A549 (cell line): ENCODE results near the gene ATP1A4. TPM values are rescaled to one million over a fixed set of nuclear protein-coding genes. Genes with fewer than 3 reads are reported as not detected.
A peak's percentile ranks its signal among the peaks of the same experiment; 100 is the strongest.

Experiments used
- ATAC-seq, 2 experiments: fragments of 200-7000 bp in 1 of 2; fragments of >200 bp in 1 of 2; cut with Nextera tagmentation in 1 of 2; cut with Tn5 transposase in 1 of 2; 3 replicates each; pipeline versions ENCODE4 v1.8.0 to v1.9.1; 2018 to 2020; ENCODE audit warnings: mild to moderate bottlenecking in 1 of 2, moderate library complexity in 1 of 2
- CTCF ChIA-PET: fragments of 300-600 bp; sonication (Branson Sonifier 250); formaldehyde crosslinking; extraction: SDS; loops from one replicate; lab custom pipeline; 2021; ENCODE audit warnings: antibody characterized with exemption, inconsistent platforms; lab: Yijun Ruan, JAX
- POLR2A ChIA-PET: fragments of 350-600 bp; formaldehyde crosslinking; extraction: SDS; loops from one replicate; lab custom pipeline; 2021; ENCODE audit warnings: antibody characterized with exemption, inconsistent platforms; lab: Yijun Ruan, JAX
- DNase-seq, 2 experiments: peaks; one replicate each; pipeline versions ENCODE4 v3.0.0 to v3.0.0-alpha.2; 2011 to 2016; ENCODE audit warnings: low read depth in 1 of 2, low spot score in 1 of 2
- FAIRE-seq: peaks from 2 replicates; lab custom pipeline; 2011; peaks lifted over from hg19 to GRCh38; lab: Jason Lieb, UNC
- H3K27ac ChIP-seq, 2 experiments: fragments of >200 bp; sonication (Bioruptor Twin); formaldehyde crosslinking; 3 replicates each; pipeline ENCODE4 v1.5.1; 2016 to 2017
- H3K4me1 ChIP-seq: fragments of >200 bp; sonication (Bioruptor Twin); formaldehyde crosslinking; 3 replicates; pipeline ENCODE4 v1.6.1; 2016
- H3K4me2 ChIP-seq: fragments of >200 bp; sonication (Bioruptor Twin); formaldehyde crosslinking; 3 replicates; pipeline ENCODE4 v1.6.1; 2016
- H3K4me3 ChIP-seq: fragments of >200 bp; sonication (Bioruptor Twin); formaldehyde crosslinking; 3 replicates; pipeline ENCODE4 v1.5.1; 2016
- H3K9me3 ChIP-seq: fragments of >200 bp; sonication (Bioruptor Twin); formaldehyde crosslinking; 3 replicates; pipeline ENCODE4 v1.6.1; 2016
- BHLHE40 ChIP-seq: IDR thresholded peaks from 2 replicates; pipeline ENCODE4 v1.6.1; 2012; ENCODE audit warnings: low read depth, low read length, inconsistent platforms
- CBX2 ChIP-seq: fragments of 200-600 bp; sonication (generic); IDR thresholded peaks from 2 replicates; pipeline ENCODE4 v1.6.1; 2016; ENCODE audit warnings: low read depth, mild to moderate bottlenecking, borderline replicate concordance
- CHD2 ChIP-seq: fragments of 150-350 bp; IDR thresholded peaks from 2 replicates; pipeline ENCODE4 v1.6.1; 2014; ENCODE audit warnings: low read length; ENCODE audit not compliant: partially characterized antibody
- CHD4 ChIP-seq: fragments of 200-600 bp; sonication (generic); IDR thresholded peaks from 2 replicates; pipeline ENCODE4 v1.6.1; 2016; ENCODE audit warnings: antibody characterized with exemption, mild to moderate bottlenecking, borderline replicate concordance
- EHMT2 ChIP-seq: fragments of 200-600 bp; sonication (generic); IDR thresholded peaks from 2 replicates; pipeline ENCODE4 v1.6.1; 2016; ENCODE audit warnings: antibody characterized with exemption, low read depth, mild to moderate bottlenecking, moderate library complexity
- FOXS1 ChIP-seq: fragments of 250-450 bp; sonication (Bioruptor Pico); IDR thresholded peaks from 2 replicates; pipeline ENCODE4 v1.5.0; 2020; ENCODE audit warnings: mild to moderate bottlenecking, moderate library complexity
- GATA3 ChIP-seq: IDR thresholded peaks from 2 replicates; pipeline ENCODE4 v1.6.1; 2012; ENCODE audit warnings: borderline replicate concordance
- HDAC2 ChIP-seq: fragments of 200-600 bp; sonication (generic); IDR thresholded peaks from 2 replicates; pipeline ENCODE4 v1.6.1; 2016
- HEYL ChIP-seq: fragments of 250-450 bp; sonication (Bioruptor Pico); IDR thresholded peaks from 2 replicates; pipeline ENCODE4 v1.8.0; 2021; ENCODE audit warnings: mild to moderate bottlenecking, moderate library complexity
- HOXA7 ChIP-seq: fragments of 250-450 bp; sonication (Bioruptor Pico); IDR thresholded peaks from 2 replicates; pipeline ENCODE4 v1.5.0; 2020; ENCODE audit warnings: mild to moderate bottlenecking, moderate library complexity
- JUN ChIP-seq, 2 experiments: fragments of >200 bp; sonication (Bioruptor Twin); formaldehyde crosslinking; IDR thresholded peaks; 2 replicates in 1 of 2; 3 replicates in 1 of 2; pipeline ENCODE4 v1.6.1; 2016 to 2017
- KDM5A ChIP-seq: fragments of 200-600 bp; sonication (generic); IDR thresholded peaks from 2 replicates; pipeline ENCODE4 v1.6.1; 2016; ENCODE audit warnings: antibody characterized with exemption, mild to moderate bottlenecking
- MAFK ChIP-seq: fragments of 450-650 bp; IDR thresholded peaks from 2 replicates; pipeline ENCODE4 v1.6.1; 2014; ENCODE audit not compliant: partially characterized antibody
- MYC ChIP-seq: IDR thresholded peaks from 2 replicates; pipeline ENCODE4 v1.6.1; 2012; ENCODE audit warnings: mild to moderate bottlenecking, inconsistent platforms, low read length, improper control_type of control experiment, borderline replicate concordance
- NPAS2 ChIP-seq: fragments of 250-450 bp; sonication (Bioruptor Pico); IDR thresholded peaks from 2 replicates; pipeline ENCODE4 v1.8.0; 2022; ENCODE audit warnings: mild to moderate bottlenecking, moderate library complexity, borderline replicate concordance
- PHF8 ChIP-seq: fragments of 200-600 bp; sonication (generic); IDR thresholded peaks from 2 replicates; pipeline ENCODE4 v1.6.1; 2016; ENCODE audit warnings: low read depth, mild to moderate bottlenecking, antibody characterized with exemption, moderate library complexity, borderline replicate concordance
- RARB ChIP-seq: fragments of 250-450 bp; sonication (Bioruptor Pico); IDR thresholded peaks from 2 replicates; pipeline ENCODE4 v1.8.0; 2021; ENCODE audit warnings: mild to moderate bottlenecking, moderate library complexity
- RFX5 ChIP-seq: fragments of 450-650 bp; IDR thresholded peaks from 2 replicates; pipeline ENCODE4 v1.7.1; 2014; ENCODE audit warnings: antibody characterized with exemption, mild to moderate bottlenecking, moderate library complexity
- SMC3 ChIP-seq: fragments of >200 bp; sonication (Bioruptor Twin); formaldehyde crosslinking; IDR thresholded peaks from 3 replicates; pipeline ENCODE4 v1.6.1; 2018; ENCODE audit warnings: inconsistent platforms
- TP53 ChIP-seq: fragments of 250-450 bp; sonication (Bioruptor Pico); IDR thresholded peaks from 2 replicates; pipeline ENCODE4 v1.5.0; 2021; ENCODE audit warnings: mild to moderate bottlenecking, moderate library complexity
- ZC3H11A ChIP-seq: fragments of 450-650 bp; IDR thresholded peaks from 2 replicates; pipeline ENCODE4 v1.6.1; 2014; ENCODE audit warnings: antibody characterized with exemption, mild to moderate bottlenecking
- ZNF302 ChIP-seq: fragments of 250-450 bp; sonication (Bioruptor Pico); IDR thresholded peaks from 2 replicates; pipeline ENCODE4 v1.9.0; 2021; ENCODE audit warnings: inconsistent platforms, mild to moderate bottlenecking, moderate library complexity
- WGBS: methylation state at CpG from one replicate; pipeline ENCODE4 v1.1.6; 2017; ENCODE audit errors: missing lambda C conversion rate; 5-methylcytosine and 5-hydroxymethylcytosine counted together
- polyA plus RNA-seq, 4 experiments: library from polyadenylated mRNA; depleted of rRNA in 3 of 4; stranded (reverse); fragments of >200 nt; fragmentation: RNase III in 1 of 4; extraction: RNeasy Plus Mini Kit Qiagen cat#74134 plus additional on column Dnase treatment in 1 of 4; gene quantifications; 2 replicates in 3 of 4; 3 replicates in 1 of 4; pipeline ENCODE4 v1.2.3, GENCODE V29; 2011 to 2017
- TF ChIP-seq, protein P1 (sequence below): fragments of >200 bp; sonication (Bioruptor Twin); formaldehyde crosslinking; IDR thresholded peaks from 3 replicates; pipeline ENCODE4 v1.6.1; 2016
- TF ChIP-seq, protein P2 (sequence below): IDR thresholded peaks from 2 replicates; pipeline ENCODE4 v1.6.1; 2012
- TF ChIP-seq, protein P3 (sequence below): fragments of 250-450 bp; sonication (Bioruptor Pico); IDR thresholded peaks from 2 replicates; pipeline ENCODE4 v1.5.0; 2020; ENCODE audit warnings: low read depth, mild to moderate bottlenecking, moderate library complexity
- TF ChIP-seq, protein P4 (sequence below): IDR thresholded peaks from 2 replicates; pipeline ENCODE4 v1.6.1; 2012; ENCODE audit warnings: low read depth, borderline replicate concordance
- TF ChIP-seq, protein P5 (sequence below): IDR thresholded peaks from 2 replicates; pipeline ENCODE4 v1.6.1; 2012

ATP1A4 gene
- polyA plus RNA-seq, 2 of the 4 experiments (the other 2 are of a cell fraction): not detected

DNA sequence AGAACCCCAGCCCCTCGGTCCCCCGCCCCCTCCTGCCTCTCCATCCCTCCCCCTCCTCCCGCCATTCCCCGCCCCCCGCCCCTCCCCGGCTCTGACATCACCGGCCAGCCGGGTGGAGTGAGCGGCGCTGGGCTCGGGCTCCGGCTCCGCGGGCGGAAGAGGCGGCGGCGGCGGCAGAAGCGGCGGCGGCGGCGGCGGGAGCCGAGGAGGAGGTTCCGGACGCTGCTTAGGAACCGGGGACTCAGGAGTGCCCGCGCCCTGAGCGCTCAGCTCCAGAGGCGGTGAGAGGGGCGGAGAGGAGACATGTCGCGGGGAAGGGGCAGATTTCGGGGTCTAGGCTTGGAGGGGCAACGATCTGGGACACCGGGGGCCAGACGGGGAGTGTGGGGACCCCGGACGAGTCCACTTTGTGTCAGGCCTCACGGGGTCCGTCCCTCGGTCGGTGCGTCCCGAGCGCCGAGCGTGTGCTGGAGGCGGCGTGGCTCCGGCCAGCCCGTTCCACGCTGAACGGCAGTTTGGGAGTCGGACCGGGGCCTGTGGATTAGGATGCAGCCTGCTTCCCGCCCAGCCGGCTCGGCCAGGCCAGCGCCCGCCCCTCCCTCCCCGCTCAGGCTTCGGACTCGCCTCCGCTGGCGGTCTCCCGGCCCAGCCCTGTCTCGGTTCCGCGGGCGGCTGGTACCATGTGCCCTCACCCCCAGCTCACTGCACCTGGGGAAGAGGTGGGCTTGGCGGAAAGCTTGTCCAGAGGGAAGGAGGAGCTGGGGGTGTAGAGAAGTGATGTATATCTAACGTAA, 54.0 kb downstream of the ATP1A4 start, which contains the start of gene PEA15 (continued):
- TF ChIP-seq, protein P1, sequence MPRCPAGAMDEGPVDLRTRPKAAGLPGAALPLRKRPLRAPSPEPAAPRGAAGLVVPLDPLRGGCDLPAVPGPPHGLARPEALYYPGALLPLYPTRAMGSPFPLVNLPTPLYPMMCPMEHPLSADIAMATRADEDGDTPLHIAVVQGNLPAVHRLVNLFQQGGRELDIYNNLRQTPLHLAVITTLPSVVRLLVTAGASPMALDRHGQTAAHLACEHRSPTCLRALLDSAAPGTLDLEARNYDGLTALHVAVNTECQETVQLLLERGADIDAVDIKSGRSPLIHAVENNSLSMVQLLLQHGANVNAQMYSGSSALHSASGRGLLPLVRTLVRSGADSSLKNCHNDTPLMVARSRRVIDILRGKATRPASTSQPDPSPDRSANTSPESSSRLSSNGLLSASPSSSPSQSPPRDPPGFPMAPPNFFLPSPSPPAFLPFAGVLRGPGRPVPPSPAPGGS: 0 out of 3 replicates have a peak, but pooled peaks have one; percentile 17
- TF ChIP-seq MAFK (no peak), ZNF302 (CRISPR knock-in tag) (no peak), FOXS1 (CRISPR knock-in tag) (no peak), HOXA7 (CRISPR knock-in tag) (no peak), GATA3 (no peak), CHD2 (no peak), NPAS2 (no peak), HEYL (CRISPR knock-in tag) (no peak), RARB (CRISPR knock-in tag) (no peak), KDM5A (no peak), CBX2 (no peak), JUN (IDR thresholded peaks at IDR 0.05) (peak in 1 of 2 experiments; percentile 54; a peak in 2 of 5 replicates), TP53 (CRISPR knock-in tag) (no peak)
- TF ChIP-seq, protein P2, sequence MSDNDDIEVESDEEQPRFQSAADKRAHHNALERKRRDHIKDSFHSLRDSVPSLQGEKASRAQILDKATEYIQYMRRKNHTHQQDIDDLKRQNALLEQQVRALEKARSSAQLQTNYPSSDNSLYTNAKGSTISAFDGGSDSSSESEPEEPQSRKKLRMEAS: no peak
- TF ChIP-seq, protein P3, sequence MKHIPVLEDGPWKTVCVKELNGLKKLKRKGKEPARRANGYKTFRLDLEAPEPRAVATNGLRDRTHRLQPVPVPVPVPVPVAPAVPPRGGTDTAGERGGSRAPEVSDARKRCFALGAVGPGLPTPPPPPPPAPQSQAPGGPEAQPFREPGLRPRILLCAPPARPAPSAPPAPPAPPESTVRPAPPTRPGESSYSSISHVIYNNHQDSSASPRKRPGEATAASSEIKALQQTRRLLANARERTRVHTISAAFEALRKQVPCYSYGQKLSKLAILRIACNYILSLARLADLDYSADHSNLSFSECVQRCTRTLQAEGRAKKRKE (CRISPR knock-in tag): no peak

DNA sequence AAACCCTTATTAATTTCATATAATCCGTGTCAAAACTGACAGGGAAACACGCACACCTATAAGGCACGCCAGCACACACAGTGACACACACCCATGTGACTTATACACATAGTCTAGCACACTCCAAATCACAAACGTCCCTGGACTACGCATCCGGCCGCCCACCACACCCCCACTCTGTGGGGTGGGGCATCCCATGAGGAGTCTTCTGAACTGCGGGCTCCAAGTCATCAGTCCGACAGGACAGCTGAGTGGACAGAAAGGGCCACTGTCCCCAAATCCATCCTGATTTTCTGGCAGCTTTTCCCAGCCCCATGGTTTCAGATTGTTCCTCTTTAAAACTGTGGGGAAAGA, 54.6 kb downstream of the ATP1A4 start:
- Histone ChIP-seq H3K4me3 (peak overlapping the region; percentile 88), H3K27ac (peak overlapping the region; percentile 89 to 96), H3K4me1 (peaks cover 45% of the 10 kb centered on the region), H3K9me3 (no peaks in the 10 kb centered on the region), H3K4me2 (peak overlapping the region; percentile 98)
- 2% methylated on average over 9 of the region's 9 CpGs for WGBS
- ChIA-PET POLR2A (no interaction called here), CTCF (interaction anchor here (1.1 to 7.6 kb wide), 5 partner anchors 10 to 104 kb away, joined by 4 to 86 read pairs (median 43); partner anchors contain the start of gene CASQ1)
- FAIRE-seq (no peak), ATAC-seq (peak; percentile 68 to 76), DNase-seq (peak; percentile 48 to 66)
- no peak for TF ChIP-seq PHF8
- peak; percentile 59 for TF ChIP-seq MAFK
- TF ChIP-seq, protein P4, sequence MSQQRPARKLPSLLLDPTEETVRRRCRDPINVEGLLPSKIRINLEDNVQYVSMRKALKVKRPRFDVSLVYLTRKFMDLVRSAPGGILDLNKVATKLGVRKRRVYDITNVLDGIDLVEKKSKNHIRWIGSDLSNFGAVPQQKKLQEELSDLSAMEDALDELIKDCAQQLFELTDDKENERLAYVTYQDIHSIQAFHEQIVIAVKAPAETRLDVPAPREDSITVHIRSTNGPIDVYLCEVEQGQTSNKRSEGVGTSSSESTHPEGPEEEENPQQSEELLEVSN: no peak
- 0 out of 2 replicates have a peak, but pooled peaks have one; percentile 3 for TF ChIP-seq BHLHE40
- TF ChIP-seq, protein P3 (CRISPR knock-in tag): no peak
- TF ChIP-seq ZC3H11A: no peak
- no peak for TF ChIP-seq RFX5
- no peak for TF ChIP-seq HOXA7 (CRISPR knock-in tag)
- no peak for TF ChIP-seq EHMT2
- TF ChIP-seq SMC3: no peak
- TF ChIP-seq MYC: 0 out of 2 replicates have a peak, but pooled peaks have one; percentile 9
- TF ChIP-seq CHD4: no peak
- no peak for TF ChIP-seq CBX2
- TF ChIP-seq, protein P5, sequence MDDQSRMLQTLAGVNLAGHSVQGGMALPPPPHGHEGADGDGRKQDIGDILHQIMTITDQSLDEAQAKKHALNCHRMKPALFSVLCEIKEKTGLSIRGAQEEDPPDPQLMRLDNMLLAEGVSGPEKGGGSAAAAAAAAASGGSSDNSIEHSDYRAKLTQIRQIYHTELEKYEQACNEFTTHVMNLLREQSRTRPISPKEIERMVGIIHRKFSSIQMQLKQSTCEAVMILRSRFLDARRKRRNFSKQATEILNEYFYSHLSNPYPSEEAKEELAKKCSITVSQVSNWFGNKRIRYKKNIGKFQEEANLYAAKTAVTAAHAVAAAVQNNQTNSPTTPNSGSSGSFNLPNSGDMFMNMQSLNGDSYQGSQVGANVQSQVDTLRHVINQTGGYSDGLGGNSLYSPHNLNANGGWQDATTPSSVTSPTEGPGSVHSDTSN: no peak
- no peak for TF ChIP-seq HDAC2
